Astrocyte (in vitro differentiated cells and primary cell): Measurements from ENCODE around the gene CROCC2. TPM values are rescaled to one million over a fixed set of nuclear protein-coding genes. Genes with fewer than 3 reads are reported as not detected.

ENCODE experiments used
- DNase-seq: peaks from one replicate; pipeline ENCODE4 v3.0.0-alpha.2; 2010; ENCODE audit warnings: low read depth
- FAIRE-seq: peaks from 2 replicates; lab custom pipeline; 2011; peaks lifted over from hg19 to GRCh38; lab: Jason Lieb, UNC
- H2AFZ ChIP-seq: 2 replicates; pipeline ENCODE4 v1.6.0; 2012; ENCODE audit warnings: low read depth, low read length, inconsistent platforms
- H3K27ac ChIP-seq: 2 replicates; pipeline ENCODE4 v1.5.1; 2011; ENCODE audit warnings: low read depth, low read length, inconsistent platforms
- H3K27me3 ChIP-seq: 2 replicates; pipeline ENCODE4 v1.6.0; 2011; ENCODE audit warnings: low read length, inconsistent platforms; ENCODE audit not compliant: insufficient read depth
- H3K36me3 ChIP-seq: 2 replicates; pipeline ENCODE4 v1.5.1; 2011; ENCODE audit warnings: low read length, inconsistent platforms; ENCODE audit not compliant: insufficient read depth
- H3K4me1 ChIP-seq: 2 replicates; pipeline ENCODE4 v1.5.1; 2011; ENCODE audit warnings: low read length, inconsistent platforms; ENCODE audit not compliant: insufficient read depth
- H3K4me2 ChIP-seq: 2 replicates; pipeline ENCODE4 v1.6.0; 2012; ENCODE audit warnings: low read length, inconsistent platforms
- H3K4me3 ChIP-seq: 2 replicates; pipeline ENCODE4 v1.5.1; 2011; ENCODE audit warnings: low read depth, mild to moderate bottlenecking, low read length, inconsistent platforms; ENCODE audit not compliant: insufficient read depth
- H3K79me2 ChIP-seq: 2 replicates; pipeline ENCODE4 v1.6.0; 2012; ENCODE audit warnings: mild to moderate bottlenecking, low read length, inconsistent platforms; ENCODE audit not compliant: insufficient read depth
- H3K9ac ChIP-seq: 2 replicates; pipeline ENCODE4 v1.6.0; 2012; ENCODE audit warnings: mild to moderate bottlenecking, low read length, inconsistent platforms
- H3K9me3 ChIP-seq: 2 replicates; pipeline ENCODE4 v1.5.1; 2012; ENCODE audit warnings: low read depth, mild to moderate bottlenecking, low read length, inconsistent platforms; ENCODE audit not compliant: insufficient read depth
- H4K20me1 ChIP-seq: 2 replicates; pipeline ENCODE4 v1.6.0; 2012; ENCODE audit warnings: low read length, inconsistent platforms; ENCODE audit not compliant: insufficient read depth
- H3K27ac Mint-ChIP-seq: one replicate; pipeline ENCODE4 v1.8.0; 2021; ENCODE audit warnings: mild to moderate bottlenecking, mixed read lengths; ENCODE audit not compliant: unreplicated experiment
- H3K27me3 Mint-ChIP-seq: one replicate; pipeline ENCODE4 v1.8.0; 2021; ENCODE audit warnings: low read depth, mixed read lengths; ENCODE audit not compliant: unreplicated experiment
- H3K36me3 Mint-ChIP-seq: one replicate; pipeline ENCODE4 v1.8.0; 2021; ENCODE audit warnings: low read depth, mixed read lengths; ENCODE audit not compliant: unreplicated experiment
- H3K4me1 Mint-ChIP-seq: one replicate; pipeline ENCODE4 v1.8.0; 2021; ENCODE audit warnings: low read depth, mixed read lengths; ENCODE audit not compliant: unreplicated experiment
- H3K4me3 Mint-ChIP-seq: one replicate; pipeline ENCODE4 v1.8.0; 2021; ENCODE audit warnings: mild to moderate bottlenecking, moderate library complexity, mixed read lengths; ENCODE audit not compliant: unreplicated experiment
- H3K9me3 Mint-ChIP-seq: one replicate; pipeline ENCODE4 v1.8.0; 2021; ENCODE audit warnings: mild to moderate bottlenecking, mixed read lengths; ENCODE audit not compliant: unreplicated experiment
- EZH2 ChIP-seq: IDR thresholded peaks from 2 replicates; pipeline ENCODE4 v1.6.1; 2012; ENCODE audit warnings: mild to moderate bottlenecking, low read length, inconsistent platforms; ENCODE audit not compliant: insufficient read depth
- total RNA-seq: library from RNA; stranded (reverse); gene quantifications from 2 replicates; pipeline ENCODE4 v1.2.1, GENCODE V29; 2021
- TF ChIP-seq, protein P1 (sequence below): IDR thresholded peaks from 2 replicates; pipeline ENCODE4 v1.5.1; 2011; ENCODE audit warnings: low read depth, mild to moderate bottlenecking, inconsistent platforms, low read length, moderate library complexity; ENCODE audit not compliant: insufficient read depth

CROCC2 gene
- total RNA-seq, 1 donor from 2014 or later, result not detected

DNA sequence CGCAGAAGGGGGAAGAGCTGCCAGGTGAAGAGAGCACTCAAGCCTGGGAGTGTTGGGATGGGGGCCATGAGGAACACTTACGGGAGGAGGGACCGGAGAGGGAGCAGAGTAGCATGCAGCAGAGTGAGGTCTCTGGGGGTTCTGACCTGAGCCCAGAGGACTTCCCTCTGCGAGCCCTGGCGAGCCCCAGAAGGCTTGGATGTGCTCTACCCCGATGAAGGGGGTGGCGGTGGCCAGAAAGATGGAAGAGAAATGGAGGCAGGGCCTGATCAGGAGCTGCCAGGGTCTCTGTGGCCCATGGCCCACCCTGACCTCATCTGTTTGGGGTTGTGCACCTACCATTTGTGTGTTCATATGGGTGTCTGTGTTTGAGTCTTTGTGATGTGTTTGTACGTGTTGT lies 42.0 kb downstream of the CROCC2 start:
- Histone ChIP-seq H3K9ac (no peak overlapping the region), H3K36me3 (no peaks in the 10 kb centered on the region), H3K9me3 (no peaks in the 10 kb centered on the region), H4K20me1 (no peaks in the 10 kb centered on the region), H2AFZ (no peak overlapping the region), H3K79me2 (no peaks in the 10 kb centered on the region), H3K4me1 (no peaks in the 10 kb centered on the region), H3K27me3 (peaks cover 7% of the 10 kb centered on the region), H3K27ac (no peak overlapping the region), H3K4me3 (no peak overlapping the region), H3K4me2 (no peak overlapping the region)
- peaks cover 28% of the 10 kb centered on the region for H3K27me3 Mint-ChIP-seq
- H3K9me3 Mint-ChIP-seq, result no peaks in the 10 kb centered on the region
- no peaks in the 10 kb centered on the region for H3K4me1 Mint-ChIP-seq
- H3K4me3 Mint-ChIP-seq, result no peak overlapping the region
- no peak for TF ChIP-seq EZH2
- FAIRE-seq, result no peak
- no peak overlapping the region for H3K27ac Mint-ChIP-seq
- no peaks in the 10 kb centered on the region for H3K36me3 Mint-ChIP-seq
- DNase-seq, result no peak

DNA sequence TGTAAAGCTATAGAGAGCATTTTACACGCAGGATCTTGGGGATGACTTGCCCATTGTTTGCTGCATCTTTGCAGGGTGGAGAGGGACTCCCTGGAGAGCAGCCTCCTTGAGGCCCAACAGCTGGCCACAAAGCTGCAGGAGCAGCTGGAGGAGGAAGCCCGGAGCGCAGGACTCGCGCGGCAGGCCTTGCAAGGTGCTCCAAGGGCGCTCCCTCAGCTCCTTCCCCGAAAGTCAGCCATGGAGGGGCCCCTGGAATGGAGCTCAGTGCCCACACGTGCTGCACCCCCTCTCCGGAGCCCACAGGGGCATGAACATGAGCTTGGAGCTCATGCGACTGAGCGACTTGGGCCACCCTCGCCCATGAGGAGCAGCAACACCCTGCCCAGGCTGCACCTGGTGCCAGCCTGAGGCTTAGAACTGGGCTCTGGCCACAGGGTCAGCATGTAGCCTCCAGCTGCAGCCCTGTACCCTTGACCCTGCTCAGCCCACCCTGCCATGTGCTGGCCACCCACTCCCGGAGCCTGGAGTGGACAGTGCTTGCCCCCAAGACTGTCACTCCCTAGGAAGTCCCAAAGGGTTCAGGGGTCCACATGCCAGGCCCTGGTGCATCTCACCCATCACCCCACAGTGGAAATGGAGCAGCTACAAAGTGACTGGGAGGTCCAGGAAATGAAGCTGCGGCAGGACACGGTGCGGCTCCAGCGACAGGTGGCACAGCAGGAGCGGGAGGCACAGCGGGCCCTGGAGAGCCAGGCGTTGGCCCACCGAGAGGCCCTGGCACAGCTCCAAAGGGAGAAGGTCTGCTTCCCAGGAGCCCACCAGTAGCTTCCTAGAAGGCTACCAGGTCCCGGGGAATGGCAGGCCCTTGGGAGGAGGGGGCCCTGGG lies 43.0 kb downstream of the CROCC2 start:
- DNase-seq (no peak), FAIRE-seq (no peak)
- Histone ChIP-seq H2AFZ (no peak overlapping the region), H3K79me2 (no peaks in the 10 kb centered on the region), H3K4me3 (no peak overlapping the region), H3K4me2 (no peak overlapping the region), H3K36me3 (no peaks in the 10 kb centered on the region), H4K20me1 (no peaks in the 10 kb centered on the region), H3K4me1 (no peaks in the 10 kb centered on the region), H3K27me3 (peaks cover 7% of the 10 kb centered on the region), H3K27ac (no peak overlapping the region), H3K9ac (no peak overlapping the region), H3K9me3 (no peaks in the 10 kb centered on the region)
- H3K9me3 Mint-ChIP-seq, result no peaks in the 10 kb centered on the region
- no peaks in the 10 kb centered on the region for H3K36me3 Mint-ChIP-seq
- H3K4me1 Mint-ChIP-seq, result peaks cover 1% of the 10 kb centered on the region
- H3K27me3 Mint-ChIP-seq, result peaks cover 32% of the 10 kb centered on the region
- H3K4me3 Mint-ChIP-seq, result no peak overlapping the region
- no peak overlapping the region for H3K27ac Mint-ChIP-seq
- TF ChIP-seq, protein P1, sequence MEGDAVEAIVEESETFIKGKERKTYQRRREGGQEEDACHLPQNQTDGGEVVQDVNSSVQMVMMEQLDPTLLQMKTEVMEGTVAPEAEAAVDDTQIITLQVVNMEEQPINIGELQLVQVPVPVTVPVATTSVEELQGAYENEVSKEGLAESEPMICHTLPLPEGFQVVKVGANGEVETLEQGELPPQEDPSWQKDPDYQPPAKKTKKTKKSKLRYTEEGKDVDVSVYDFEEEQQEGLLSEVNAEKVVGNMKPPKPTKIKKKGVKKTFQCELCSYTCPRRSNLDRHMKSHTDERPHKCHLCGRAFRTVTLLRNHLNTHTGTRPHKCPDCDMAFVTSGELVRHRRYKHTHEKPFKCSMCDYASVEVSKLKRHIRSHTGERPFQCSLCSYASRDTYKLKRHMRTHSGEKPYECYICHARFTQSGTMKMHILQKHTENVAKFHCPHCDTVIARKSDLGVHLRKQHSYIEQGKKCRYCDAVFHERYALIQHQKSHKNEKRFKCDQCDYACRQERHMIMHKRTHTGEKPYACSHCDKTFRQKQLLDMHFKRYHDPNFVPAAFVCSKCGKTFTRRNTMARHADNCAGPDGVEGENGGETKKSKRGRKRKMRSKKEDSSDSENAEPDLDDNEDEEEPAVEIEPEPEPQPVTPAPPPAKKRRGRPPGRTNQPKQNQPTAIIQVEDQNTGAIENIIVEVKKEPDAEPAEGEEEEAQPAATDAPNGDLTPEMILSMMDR, result no peak
- no peak for TF ChIP-seq EZH2

DNA sequence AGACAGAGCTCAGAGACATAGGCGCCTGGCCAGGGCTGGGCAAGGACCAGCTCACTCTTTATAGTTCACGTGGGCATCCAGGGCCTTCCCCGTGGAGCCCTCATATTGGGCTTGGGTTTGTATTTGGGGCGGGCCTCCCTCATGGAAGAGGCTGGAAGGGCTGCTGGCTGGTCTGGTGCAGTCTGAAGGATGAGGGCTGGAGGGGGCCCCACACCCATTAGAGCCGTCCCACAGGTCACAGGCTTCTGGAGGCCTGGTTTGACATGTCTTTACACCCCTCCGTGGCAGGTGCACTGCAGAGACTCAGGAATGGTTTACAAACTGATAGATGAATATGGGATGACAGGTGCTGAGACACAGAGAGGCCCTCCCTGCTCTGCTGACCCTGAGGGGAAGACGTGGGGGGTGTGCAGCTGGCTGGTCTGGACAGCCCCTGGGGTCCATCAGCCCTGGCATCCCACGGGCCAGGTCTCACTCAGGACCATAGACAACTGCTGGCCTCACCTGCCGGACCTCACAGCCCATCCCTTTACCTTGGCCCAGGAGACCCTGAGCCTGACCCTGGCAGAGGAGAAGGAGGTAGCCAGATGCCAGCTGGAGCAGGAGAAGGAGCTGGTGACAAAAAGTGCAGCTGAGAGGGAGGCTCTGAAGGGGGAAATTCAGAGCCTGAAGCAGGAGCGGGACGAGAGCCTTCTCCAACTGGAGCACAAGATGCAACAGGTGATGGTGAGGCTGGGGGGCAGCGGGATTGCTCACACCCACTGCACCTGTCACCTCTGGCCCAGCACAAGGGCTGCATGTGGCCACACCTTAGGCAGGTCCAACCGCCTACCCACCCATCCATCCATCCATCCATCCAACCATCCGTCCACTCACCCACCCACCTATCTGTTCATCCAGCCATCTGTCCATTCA lies 43.9 kb downstream of the CROCC2 start:
- H3K4me1 ChIP-seq, result no peaks in the 10 kb centered on the region
- FAIRE-seq, result no peak
- no peak overlapping the region for H3K4me3 ChIP-seq
- Mint-ChIP-seq H3K27ac (no peak overlapping the region), H3K4me1 (peaks cover 5% of the 10 kb centered on the region), H3K27me3 (peaks cover 37% of the 10 kb centered on the region), H3K4me3 (no peak overlapping the region), H3K36me3 (no peaks in the 10 kb centered on the region), H3K9me3 (no peaks in the 10 kb centered on the region)
- no peaks in the 10 kb centered on the region for H3K9me3 ChIP-seq
- H3K36me3 ChIP-seq, result no peaks in the 10 kb centered on the region
- H4K20me1 ChIP-seq, result no peaks in the 10 kb centered on the region
- no peak overlapping the region for H3K27ac ChIP-seq
- no peak overlapping the region for H3K4me2 ChIP-seq
- H2AFZ ChIP-seq, result no peak overlapping the region
- H3K27me3 ChIP-seq, result peaks cover 14% of the 10 kb centered on the region
- no peaks in the 10 kb centered on the region for H3K79me2 ChIP-seq
- no peak for DNase-seq
- H3K9ac ChIP-seq, result no peak overlapping the region
- TF ChIP-seq EZH2, result no peak
- TF ChIP-seq, protein P1, result no peak
